PC-3 (cell line): ENCODE data around the gene ZNF862. TPM values are rescaled to one million over a fixed set of nuclear protein-coding genes. Genes with fewer than 3 reads are reported as not detected.

Experiments
- ATAC-seq: fragments of 200-7000 bp; cut with Tn5 transposase; 2 replicates; pipeline ENCODE4 v1.9.1; 2020; ENCODE audit warnings: mild to moderate bottlenecking, moderate library complexity
- BruUV-seq: library from RNA; stranded (reverse); fragments of 400-500 nt; replicated peaks from 2 replicates; lab custom pipeline; 2021; lab: Mats Ljungman, UMichigan
- CTCF ChIA-PET: fragments of 300-600 bp; sonication (Branson Sonifier 250); formaldehyde crosslinking; loops from one replicate; lab custom pipeline; 2022; ENCODE audit warnings: antibody characterized with exemption; lab: Charles Lee
- POLR2A ChIA-PET: fragments of 300-600 bp; sonication (Branson Sonifier 250); formaldehyde crosslinking; loops from one replicate; lab custom pipeline; 2022; ENCODE audit warnings: antibody characterized with exemption; ENCODE audit not compliant: unreplicated experiment; lab: Charles Lee
- DNase-seq: peaks from one replicate; pipeline ENCODE4 v3.0.0-alpha.2; 2015
- H2AFZ ChIP-seq: fragments of 300-600 bp; sonication (generic); 2 replicates; pipeline ENCODE4 v1.6.0; 2016; ENCODE audit warnings: antibody characterized with exemption, low read length
- H3F3A ChIP-seq: fragments of 300-600 bp; sonication (generic); one replicate; pipeline ENCODE4 v1.6.0; 2017; ENCODE audit warnings: antibody characterized with exemption, low read length, control low read depth, mild to moderate bottlenecking; ENCODE audit not compliant: unreplicated experiment
- H3K27ac ChIP-seq: fragments of 300-600 bp; sonication (generic); 2 replicates; pipeline ENCODE4 v1.5.1; 2016; ENCODE audit warnings: mild to moderate bottlenecking, low read length
- H3K27me3 ChIP-seq: fragments of 300-600 bp; sonication (generic); 2 replicates; pipeline ENCODE4 v1.6.1; 2016; ENCODE audit warnings: low read length, mixed read lengths
- H3K36me3 ChIP-seq: fragments of 300-600 bp; sonication (generic); 2 replicates; pipeline ENCODE4 v1.6.1; 2016; ENCODE audit warnings: low read depth, mixed run types, low read length, mixed read lengths
- H3K4me1 ChIP-seq: fragments of 300-600 bp; sonication (generic); 2 replicates; pipeline ENCODE4 v1.5.1; 2016; ENCODE audit warnings: low read length; ENCODE audit not compliant: insufficient read depth
- H3K4me2 ChIP-seq: fragments of 300-600 bp; sonication (generic); 2 replicates; pipeline ENCODE4 v1.6.0; 2016; ENCODE audit warnings: low read length
- H3K4me3 ChIP-seq: fragments of 300-600 bp; sonication (generic); 2 replicates; pipeline ENCODE4 v1.5.1; 2016; ENCODE audit warnings: mild to moderate bottlenecking, low read length, mixed read lengths
- H3K79me2 ChIP-seq: fragments of 300-600 bp; sonication (generic); 2 replicates; pipeline ENCODE4 v1.6.1; 2017; ENCODE audit warnings: low read length, mixed read lengths
- H3K9ac ChIP-seq: fragments of 300-600 bp; sonication (generic); 2 replicates; pipeline ENCODE4 v1.6.0; 2016; ENCODE audit warnings: mild to moderate bottlenecking, low read length
- H3K9me2 ChIP-seq: fragments of 300-600 bp; sonication (generic); replicated peaks from 2 replicates; pipeline ENCODE4 v1.6.1; 2016; ENCODE audit warnings: mixed run types, low read length, mixed read lengths
- H3K9me3 ChIP-seq: fragments of 300-600 bp; sonication (generic); 2 replicates; pipeline ENCODE4 v1.6.1; 2016; ENCODE audit warnings: low read length, mixed read lengths
- H4K20me1 ChIP-seq: fragments of 300-600 bp; sonication (generic); 2 replicates; pipeline ENCODE4 v1.6.1; 2016; ENCODE audit warnings: low read length, mixed read lengths
- EZH2 ChIP-seq: fragments of 300-600 bp; sonication (generic); IDR thresholded peaks from one replicate; pipeline ENCODE4 v1.6.1; 2017; ENCODE audit warnings: antibody characterized with exemption, mild to moderate bottlenecking, low read length; ENCODE audit not compliant: unreplicated experiment
- EZH2phosphoT487 ChIP-seq: fragments of 300-600 bp; sonication (generic); IDR thresholded peaks from 2 replicates; pipeline ENCODE4 v1.6.1; 2018; ENCODE audit warnings: mild to moderate bottlenecking, antibody characterized with exemption, low read length, borderline replicate concordance
- intact Hi-C: fragments of 100-400 bp; cut with micrococcal nuclease; formaldehyde crosslinking; loops from 2 replicates; pipeline ENCODE4 v1.9.0; 2023
- total RNA-seq: library from RNA; depleted of rRNA; stranded (reverse); fragments of >200 nt; gene quantifications from 2 replicates; pipeline ENCODE4 v1.2.3, GENCODE V29; 2014
- TF ChIP-seq, protein P1 (sequence below): fragments of 300-600 bp; sonication (generic); conservative IDR thresholded peaks from 2 replicates; pipeline ENCODE4 v1.5.1; 2017; ENCODE audit warnings: antibody characterized with exemption, low read depth, mild to moderate bottlenecking, low read length

Gene ZNF862
- total RNA-seq, 1 experiment from 2014 or later: 3.0 TPM

DNA sequence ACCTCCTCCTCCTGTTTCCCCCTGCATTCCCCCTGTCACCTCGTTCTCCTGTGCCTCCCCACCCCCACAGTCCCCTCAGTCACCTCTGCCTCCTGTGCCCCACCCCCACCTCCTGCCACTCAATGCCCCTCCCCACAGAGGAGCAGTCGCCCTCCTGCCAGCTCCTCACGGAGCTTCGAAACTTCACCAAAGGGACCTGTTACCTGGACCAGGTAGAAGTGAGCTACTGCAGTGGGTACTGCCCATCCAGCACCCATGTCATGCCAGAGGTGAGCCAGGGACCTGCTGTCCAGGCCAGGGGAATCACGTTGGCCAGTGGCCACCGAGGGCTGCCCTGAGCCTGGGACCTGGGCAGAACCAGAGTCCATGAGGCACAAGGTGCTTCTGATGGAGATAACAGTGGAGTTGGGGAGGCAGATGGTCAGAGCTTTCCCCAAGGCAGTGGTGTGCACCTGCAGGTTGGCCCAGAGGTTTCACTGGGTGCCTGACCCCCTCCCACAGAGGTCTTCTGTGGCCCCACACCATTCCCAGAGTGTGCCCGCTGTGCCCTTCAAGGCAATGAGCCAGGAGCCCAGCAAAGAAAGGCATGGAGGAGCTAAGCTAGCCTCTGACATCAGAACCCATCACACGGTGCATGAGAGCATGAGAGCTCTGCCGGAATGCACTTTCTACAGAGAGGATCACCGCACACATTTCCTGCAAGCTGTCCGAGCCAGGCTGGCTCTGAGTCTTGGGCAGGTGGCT is 7.0 kb upstream of the ZNF862 start:
- H3K9ac ChIP-seq: no peak overlapping the region

DNA sequence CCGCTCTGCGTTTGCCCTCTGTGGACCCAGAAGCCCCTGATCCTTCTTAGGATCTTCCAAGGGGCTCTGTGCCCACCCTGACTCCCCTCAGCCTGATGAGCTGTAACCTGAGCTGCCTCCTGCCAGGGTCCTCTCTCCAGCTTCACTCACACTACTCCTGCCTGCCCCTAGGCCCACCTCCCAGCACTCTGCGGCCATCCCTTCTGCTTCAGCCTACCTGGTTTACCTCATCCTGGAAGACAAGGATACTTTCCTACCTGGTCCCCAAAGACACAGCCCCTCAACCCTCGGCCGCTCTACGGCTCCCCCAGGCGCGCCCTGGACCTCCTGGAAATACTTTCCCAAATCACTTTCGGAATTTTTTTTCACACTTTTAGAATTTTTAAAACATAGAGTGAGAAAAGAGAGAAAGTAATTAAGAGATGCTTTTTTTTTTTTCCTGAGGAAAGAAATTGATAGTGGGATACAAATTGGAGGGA is 6.4 kb upstream of the ZNF862 start:
- H3K79me2 ChIP-seq: no peaks in the 10 kb centered on the region
- H3K27ac ChIP-seq: no peak overlapping the region
- TF ChIP-seq EZH2 (no peak), EZH2phosphoT487 (no peak)
- TF ChIP-seq, protein P1, sequence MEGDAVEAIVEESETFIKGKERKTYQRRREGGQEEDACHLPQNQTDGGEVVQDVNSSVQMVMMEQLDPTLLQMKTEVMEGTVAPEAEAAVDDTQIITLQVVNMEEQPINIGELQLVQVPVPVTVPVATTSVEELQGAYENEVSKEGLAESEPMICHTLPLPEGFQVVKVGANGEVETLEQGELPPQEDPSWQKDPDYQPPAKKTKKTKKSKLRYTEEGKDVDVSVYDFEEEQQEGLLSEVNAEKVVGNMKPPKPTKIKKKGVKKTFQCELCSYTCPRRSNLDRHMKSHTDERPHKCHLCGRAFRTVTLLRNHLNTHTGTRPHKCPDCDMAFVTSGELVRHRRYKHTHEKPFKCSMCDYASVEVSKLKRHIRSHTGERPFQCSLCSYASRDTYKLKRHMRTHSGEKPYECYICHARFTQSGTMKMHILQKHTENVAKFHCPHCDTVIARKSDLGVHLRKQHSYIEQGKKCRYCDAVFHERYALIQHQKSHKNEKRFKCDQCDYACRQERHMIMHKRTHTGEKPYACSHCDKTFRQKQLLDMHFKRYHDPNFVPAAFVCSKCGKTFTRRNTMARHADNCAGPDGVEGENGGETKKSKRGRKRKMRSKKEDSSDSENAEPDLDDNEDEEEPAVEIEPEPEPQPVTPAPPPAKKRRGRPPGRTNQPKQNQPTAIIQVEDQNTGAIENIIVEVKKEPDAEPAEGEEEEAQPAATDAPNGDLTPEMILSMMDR: no peak
- H3K9me3 ChIP-seq: no peaks in the 10 kb centered on the region
- intact Hi-C loops: no loop called here
- no peaks in the 10 kb centered on the region for H3K36me3 ChIP-seq
- no peak for ATAC-seq
- no peaks in the 10 kb centered on the region for H3K4me1 ChIP-seq
- H3K4me3 ChIP-seq: no peak overlapping the region
- no peaks in the 10 kb centered on the region for H4K20me1 ChIP-seq
- no peaks in the 10 kb centered on the region; the same call in 1 of the 2 replicates for H3K27me3 ChIP-seq
- ChIA-PET CTCF (no interaction called here), POLR2A (no interaction called here)
- no peaks in the 10 kb centered on the region for H3F3A ChIP-seq
- no peak overlapping the region for H3K4me2 ChIP-seq
- H2AFZ ChIP-seq: no peak overlapping the region
- BruUV-seq: no TSS peak
- H3K9me2 ChIP-seq: no peaks in the 10 kb centered on the region
- no peak for DNase-seq
- H3K9ac ChIP-seq: no peak overlapping the region

More for the DNA sequence above, 7.0 kb upstream of the ZNF862 start:
- Histone ChIP-seq H3K9me2 (no peaks in the 10 kb centered on the region), H3K79me2 (no peaks in the 10 kb centered on the region), H3K27me3 (no peaks in the 10 kb centered on the region; the same call in 1 of the 2 replicates), H3F3A (no peaks in the 10 kb centered on the region), H3K4me1 (no peaks in the 10 kb centered on the region), H4K20me1 (no peaks in the 10 kb centered on the region), H3K4me3 (no peak overlapping the region), H3K4me2 (no peak overlapping the region), H3K9me3 (no peaks in the 10 kb centered on the region), H2AFZ (no peak overlapping the region), H3K36me3 (no peaks in the 10 kb centered on the region), H3K27ac (no peak overlapping the region)
- DNase-seq (no peak), ATAC-seq (no peak)
- ChIA-PET CTCF (no interaction called here), POLR2A (no interaction called here)
- intact Hi-C loops: no loop called here
- no TSS peak for BruUV-seq
- TF ChIP-seq, protein P1: no peak
- TF ChIP-seq EZH2: no peak
- TF ChIP-seq EZH2phosphoT487: no peak
